Stomach (tissue), 9 donors: ENCODE measurements around the gene RTL5. TPM values are rescaled to one million over a fixed set of nuclear protein-coding genes. Genes with fewer than 3 reads are reported as not detected.

ENCODE experiments used
- DNase-seq, 2 donors: peaks; one replicate each; pipeline versions ENCODE4 v3.0.0 to v3.0.0-alpha.2; 2013 to 2019
- H3K27ac ChIP-seq, 5 donors: fragments of 200-600 bp in 4 of 5; sonication (generic) in 4 of 5; one replicate each; pipeline ENCODE4 v1.5.1; 2013 to 2019; ENCODE audit warnings: mild to moderate bottlenecking in 1 of 5, moderate library complexity in 1 of 5
- H3K27me3 ChIP-seq, 3 donors: fragments of 200-600 bp; sonication (generic); one replicate each; pipeline ENCODE4 v1.5.1; 2017 to 2019; ENCODE audit warnings: mixed run types in 1 of 3
- H3K36me3 ChIP-seq, 4 donors: fragments of 200-600 bp; sonication (generic); 1 replicate in 3 of 4; 2 replicates in 1 of 4; pipeline ENCODE4 v1.5.1; 2016 to 2019
- H3K4me1 ChIP-seq, 4 donors: fragments of 200-600 bp; sonication (generic); one replicate each; pipeline ENCODE4 v1.5.1; 2016 to 2019
- H3K4me3 ChIP-seq, 4 donors: fragments of 200-600 bp; sonication (generic) in 3 of 4; one replicate each; pipeline ENCODE4 v1.5.1; 2016 to 2019; ENCODE audit warnings: mild to moderate bottlenecking in 1 of 4
- H3K9me3 ChIP-seq, 4 donors: fragments of 200-600 bp; sonication (generic); one replicate each; pipeline ENCODE4 v1.5.1; 2016 to 2019
- EP300 ChIP-seq: sonication (generic); formaldehyde crosslinking; IDR thresholded peaks from one replicate; pipeline ENCODE4 v1.6.1; 2017; ENCODE audit warnings: antibody characterized with exemption
- POLR2A ChIP-seq, 4 donors: fragments of 450-650 bp; IDR thresholded peaks; one replicate each; pipeline ENCODE4 v1.6.1; 2016; ENCODE audit warnings: antibody characterized with exemption in 4 of 4, control low read depth in 2 of 4, mild to moderate bottlenecking in 1 of 4, moderate library complexity in 1 of 4
- POLR2AphosphoS5 ChIP-seq, 3 donors: sonication (generic); formaldehyde crosslinking; IDR thresholded peaks; one replicate each; pipeline ENCODE4 v1.6.1; 2016; ENCODE audit warnings: antibody characterized with exemption in 3 of 3
- WGBS, 5 donors: extraction: QIAGEN DNeasy Blood & Tissue Kit in 3 of 5; methylation state at CpG; one replicate each; pipeline versions ENCODE4 v1.1.5 to v1.1.7; 2013 to 2018; 5-methylcytosine and 5-hydroxymethylcytosine counted together
- intact Hi-C: fragments of 100-400 bp; cut with DNase I; formaldehyde crosslinking; loops from one replicate; pipeline ENCODE4 v1.15.1; 2023; ENCODE audit warnings: low total_unique reads
- polyA plus RNA-seq, 3 donors: library from polyadenylated mRNA; stranded (reverse); fragments of 200-250 nt; gene quantifications; one replicate each; pipeline ENCODE4 v1.2.3, GENCODE V29; 2013
- total RNA-seq, 5 donors: library from RNA; depleted of rRNA; stranded (reverse); fragments of >200 nt; gene quantifications; one replicate each; pipeline versions ENCODE4 v1.1.0 to v1.2.3, GENCODE V29; 2014 to 2016
- TF ChIP-seq, protein P1 (sequence below), 7 experiments: fragments of 450-650 bp in 4 of 7; fragments of 200-600 bp in 3 of 7; sonication (generic) in 3 of 7; IDR thresholded peaks; one replicate each; pipeline ENCODE4 v1.5.1; 2016 to 2019; ENCODE audit warnings: antibody characterized with exemption in 7 of 7, control low read depth in 2 of 7, mild to moderate bottlenecking in 1 of 7
- donor health status: healthy with polysubstance abuse.
- donor health status: Bipolar disorder and iron deficiency.
- donor health status: healthy.

Gene RTL5
- total and polyA plus RNA-seq, 8 donors: 0.58 to 5.4 (median 2.6) TPM

GRCh38 chrX:72078411-72078810 is 53.3 kb downstream of the RTL5 start:
- intact Hi-C loops: no loop called here

More at GRCh38 chrX:72078411-72078810, 53.3 kb downstream of the RTL5 start:
- TF ChIP-seq, protein P1, sequence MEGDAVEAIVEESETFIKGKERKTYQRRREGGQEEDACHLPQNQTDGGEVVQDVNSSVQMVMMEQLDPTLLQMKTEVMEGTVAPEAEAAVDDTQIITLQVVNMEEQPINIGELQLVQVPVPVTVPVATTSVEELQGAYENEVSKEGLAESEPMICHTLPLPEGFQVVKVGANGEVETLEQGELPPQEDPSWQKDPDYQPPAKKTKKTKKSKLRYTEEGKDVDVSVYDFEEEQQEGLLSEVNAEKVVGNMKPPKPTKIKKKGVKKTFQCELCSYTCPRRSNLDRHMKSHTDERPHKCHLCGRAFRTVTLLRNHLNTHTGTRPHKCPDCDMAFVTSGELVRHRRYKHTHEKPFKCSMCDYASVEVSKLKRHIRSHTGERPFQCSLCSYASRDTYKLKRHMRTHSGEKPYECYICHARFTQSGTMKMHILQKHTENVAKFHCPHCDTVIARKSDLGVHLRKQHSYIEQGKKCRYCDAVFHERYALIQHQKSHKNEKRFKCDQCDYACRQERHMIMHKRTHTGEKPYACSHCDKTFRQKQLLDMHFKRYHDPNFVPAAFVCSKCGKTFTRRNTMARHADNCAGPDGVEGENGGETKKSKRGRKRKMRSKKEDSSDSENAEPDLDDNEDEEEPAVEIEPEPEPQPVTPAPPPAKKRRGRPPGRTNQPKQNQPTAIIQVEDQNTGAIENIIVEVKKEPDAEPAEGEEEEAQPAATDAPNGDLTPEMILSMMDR (IDR thresholded peaks at IDR 0.05): no peak
- no peak for TF ChIP-seq EP300
- TF ChIP-seq POLR2A (IDR thresholded peaks at IDR 0.05): no peak
- TF ChIP-seq POLR2AphosphoS5 (IDR thresholded peaks at IDR 0.05): no peak
- no peaks in the 10 kb centered on the region for H3K4me1 ChIP-seq
- H3K27me3 ChIP-seq: peaks cover 0 to 6% (median 0%) of the 10 kb centered on the region in 3 donors
- no peak for DNase-seq
- no peak overlapping the region for H3K27ac ChIP-seq
- H3K4me3 ChIP-seq: no peak overlapping the region
- H3K36me3 ChIP-seq: no peaks in the 10 kb centered on the region
- H3K9me3 ChIP-seq: no peaks in the 10 kb centered on the region
- WGBS, 5 donors: 66 to 76% (median 70%) methylated on average over 4 of the region's 4 CpGs

Other genes with a start within 250 kb of the RTL5 start
- 1 to 10 TPM in 4 of 5 donors, under 1 TPM in 1; under 0.01 to 6.4 (median 2.9) TPM for gene NHSL2, start 221.1 kb downstream of the RTL5 start, total RNA-seq
- gene NHSL2, start 221.1 kb downstream of the RTL5 start, polyA plus RNA-seq: under 1 TPM; 0.46 to 0.73 (median 0.68) TPM
- gene PIN4, start 49.8 kb upstream of the RTL5 start, total RNA-seq: 10 to 100 TPM in 1 of 5 donors, 1 to 10 TPM in 1, under 1 TPM in 1, not detected in 2; 0.45 to 15.4 (median 7.2) TPM
- 10 to 100 TPM; 17.4 to 37.8 (median 27.5) TPM for gene PIN4, start 49.8 kb upstream of the RTL5 start, polyA plus RNA-seq
- 1 to 10 TPM in 3 of 5 donors, not detected in 2; 1.2 to 2.6 (median 1.7) TPM for gene ERCC6L, start 107.1 kb upstream of the RTL5 start, total RNA-seq
- under 1 TPM; 0.46 to 0.88 (median 0.62) TPM for gene ERCC6L, start 107.1 kb upstream of the RTL5 start, polyA plus RNA-seq
- 1,000 to 10,000 TPM in 1 of 5 donors, 100 to 1,000 TPM in 4; 199 to 1,324 (median 665) TPM for gene RPS4X, start 145.3 kb upstream of the RTL5 start, total RNA-seq
- gene RPS4X, start 145.3 kb upstream of the RTL5 start, polyA plus RNA-seq: 1,000 to 10,000 TPM in 2 of 3 donors, 100 to 1,000 TPM in 1; 984 to 1,958 (median 1,274) TPM
- 1 to 10 TPM in 1 of 5 donors, not detected in 4; 1.7 TPM for gene CITED1, start 174.0 kb upstream of the RTL5 start, total RNA-seq
- under 1 TPM in 1 of 3 donors, not detected in 2; 0.60 TPM for gene CITED1, start 174.0 kb upstream of the RTL5 start, polyA plus RNA-seq